ENCODE data around the gene FREM2.

Gene FREM2

GRCh38 chr13:38777347-38778119 is 90.7 kb downstream of the FREM2 start:
- no peak for DNase-seq (ENCODE audit: extremely low spot score)
- ChIA-PET CTCF (no interaction called here), POLR2A (no interaction called here)
- no peak for TF ChIP-seq CTCF (IDR thresholded peaks at IDR 0.05; ENCODE audit: control extremely low read depth, extremely low read depth, low read depth, missing control alignments)

- ChIA-PET POLR2A (no interaction called here), CTCF (no interaction called here)
- no peak for TF ChIP-seq CTCF (IDR thresholded peaks at IDR 0.05; ENCODE audit: control extremely low read depth, extremely low read depth, low read depth, missing control alignments)
- DNase-seq (ENCODE audit: extremely low spot score) = no peak
Observed at GRCh38 chr13:38781539-38781938, 94.7 kb downstream of the FREM2 start.

GRCh38 chr13:38784036-38784880 is 97.4 kb downstream of the FREM2 start:
- TF ChIP-seq CTCF (IDR thresholded peaks at IDR 0.05; ENCODE audit: control extremely low read depth, extremely low read depth, low read depth, missing control alignments) = no peak
- CTCF ChIA-PET = interaction anchor here (1.6 kb wide), 1 partner anchor 20 kb away, joined by 4 read pairs; no protein-coding TSS in a partner anchor
- POLR2A ChIA-PET = no interaction called here
- DNase-seq (ENCODE audit: extremely low spot score) = no peak

GRCh38 chr13:38785042-38785441 is 98.2 kb downstream of the FREM2 start:
- POLR2A ChIA-PET = no interaction called here
- TF ChIP-seq CTCF (IDR thresholded peaks at IDR 0.05; ENCODE audit: control extremely low read depth, extremely low read depth, low read depth, missing control alignments) = no peak
- CTCF ChIA-PET = interaction anchor here (1.3 to 1.6 kb wide), 2 partner anchors 19 to 30 kb away, joined by 3 to 4 read pairs; no protein-coding TSS in a partner anchor
- DNase-seq (ENCODE audit: extremely low spot score) = no peak

- ChIA-PET POLR2A (no interaction called here), CTCF (interaction anchor here (1.3 to 1.6 kb wide), 2 partner anchors 18 to 31 kb away, joined by 3 to 4 read pairs; no protein-coding TSS in a partner anchor)
- no peak for DNase-seq (ENCODE audit: extremely low spot score)
- no peak for TF ChIP-seq CTCF (IDR thresholded peaks at IDR 0.05; ENCODE audit: control extremely low read depth, extremely low read depth, low read depth, missing control alignments)
Observed at GRCh38 chr13:38785490-38785889, 98.6 kb downstream of the FREM2 start.

GRCh38 chr13:38787550-38787949 is 100.7 kb downstream of the FREM2 start:
- no peak for TF ChIP-seq CTCF (IDR thresholded peaks at IDR 0.05; ENCODE audit: control extremely low read depth, extremely low read depth, low read depth, missing control alignments)
- DNase-seq (ENCODE audit: extremely low spot score) = no peak
- CTCF ChIA-PET = interaction anchor here (1.4 kb wide), 1 partner anchor 18 kb away, joined by 4 read pairs; no protein-coding TSS in a partner anchor
- POLR2A ChIA-PET = no interaction called here
